GM12875 (cell line): ENCODE results near the gene KDM4B.

ENCODE experiments used
- H3K4me3 ChIP-seq: one replicate; pipeline ENCODE4 v1.5.1; 2011; ENCODE audit warnings: low read depth, low read length, control low read depth
- CTCF ChIP-seq: IDR thresholded peaks from 2 replicates; pipeline ENCODE4 v1.5.1; 2011; ENCODE audit warnings: low read depth, mild to moderate bottlenecking, control low read depth, inconsistent platforms, low read length, moderate library complexity, borderline replicate concordance; ENCODE audit not compliant: insufficient read depth

Gene KDM4B

GRCh38 chr19:5092481-5092843, 123.5 kb downstream of the KDM4B start:
- H3K4me3 ChIP-seq = no peak overlapping the region
- TF ChIP-seq CTCF = no peak

GRCh38 chr19:5093297-5093928, 124.5 kb downstream of the KDM4B start:
- TF ChIP-seq CTCF = no peak
- H3K4me3 ChIP-seq = no peak overlapping the region

GRCh38 chr19:5093948-5094718, 125.2 kb downstream of the KDM4B start:
- TF ChIP-seq CTCF = no peak
- no peak overlapping the region for H3K4me3 ChIP-seq

- TF ChIP-seq CTCF = no peak
- H3K4me3 ChIP-seq = no peak overlapping the region
Observed at GRCh38 chr19:5094768-5095567, 126.1 kb downstream of the KDM4B start.

GRCh38 chr19:5095568-5095850, 126.6 kb downstream of the KDM4B start:
- no peak overlapping the region for H3K4me3 ChIP-seq
- no peak for TF ChIP-seq CTCF

GRCh38 chr19:5096536-5096935, 127.6 kb downstream of the KDM4B start:
- no peak overlapping the region for H3K4me3 ChIP-seq
- TF ChIP-seq CTCF = no peak
